Raji (cell line): Measurements from ENCODE around the gene EPB42.

ENCODE experiments used
- POLR2A ChIP-seq: IDR thresholded peaks from 2 replicates; pipeline ENCODE4 v1.6.1; 2011; ENCODE audit warnings: low read depth, low read length, control low read depth; ENCODE audit not compliant: insufficient read depth

The EPB42 gene

DNA sequence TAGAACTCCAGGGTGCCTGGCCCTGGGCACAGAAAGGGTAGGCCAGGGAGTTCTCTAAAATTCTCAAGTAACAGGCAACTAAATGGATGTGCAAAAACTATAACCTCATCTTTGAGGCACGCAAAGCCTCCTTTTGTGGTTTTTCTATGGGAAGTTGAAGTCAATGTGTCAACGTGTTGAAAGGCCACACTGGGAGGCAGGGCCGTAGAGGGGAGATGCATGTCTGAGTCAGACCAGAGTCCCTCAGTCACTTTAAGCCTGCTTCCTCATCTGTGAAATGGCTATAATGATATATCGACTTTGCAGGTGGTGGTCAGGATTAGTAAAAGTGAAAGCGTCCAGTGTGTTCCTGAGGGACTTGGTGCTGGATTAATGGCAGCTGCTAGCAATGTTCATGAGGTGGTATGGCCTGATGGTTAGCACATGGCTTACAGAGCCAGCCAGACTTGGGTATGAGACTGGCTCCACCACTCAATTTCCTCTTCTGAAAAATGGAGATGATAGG lies 28.9 kb upstream of the EPB42 start:
- TF ChIP-seq POLR2A, result no peak

DNA sequence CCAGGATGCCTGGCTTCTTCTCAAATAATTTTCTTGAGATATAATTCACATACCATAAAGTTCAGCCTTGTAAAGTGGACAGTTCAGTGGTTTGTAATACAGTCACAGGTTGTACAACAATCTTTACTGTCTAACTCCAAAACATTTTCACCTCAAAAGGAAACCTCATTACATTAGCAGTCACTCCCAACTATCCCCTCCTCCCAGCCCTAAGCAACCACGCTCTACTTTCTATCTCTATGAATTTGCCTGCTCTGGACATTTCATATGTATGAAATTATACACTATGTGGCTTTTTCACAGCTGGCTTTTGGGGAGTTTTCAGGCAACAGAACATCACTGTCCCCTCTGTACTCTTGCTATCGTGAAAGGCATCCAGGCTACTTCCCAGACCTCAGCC lies 28.4 kb upstream of the EPB42 start:
- no peak for TF ChIP-seq POLR2A

DNA sequence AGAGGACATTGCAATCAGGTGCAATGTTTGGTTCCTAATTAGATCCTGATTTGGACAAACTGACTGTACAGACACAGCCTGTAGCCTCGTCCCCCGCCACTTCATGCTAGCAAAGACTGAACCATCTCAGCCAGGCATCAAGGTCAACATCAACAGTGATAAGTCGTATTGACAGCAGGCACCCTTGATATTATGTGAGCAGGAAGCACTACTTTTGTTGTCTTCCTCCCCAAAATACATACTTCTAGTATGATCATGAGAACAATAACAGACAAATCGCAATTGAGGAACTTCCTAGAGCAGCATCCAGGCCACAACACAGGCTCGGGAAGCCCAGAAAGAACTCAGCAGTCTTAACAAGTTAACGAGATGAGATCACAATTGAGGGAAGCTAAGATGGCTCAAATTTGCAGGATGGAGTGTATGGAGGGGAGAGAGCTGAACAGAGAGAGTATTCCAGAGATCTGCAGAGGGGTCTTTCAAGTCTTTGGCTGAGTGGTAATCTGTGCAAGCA lies 25.5 kb upstream of the EPB42 start:
- no peak for TF ChIP-seq POLR2A

DNA sequence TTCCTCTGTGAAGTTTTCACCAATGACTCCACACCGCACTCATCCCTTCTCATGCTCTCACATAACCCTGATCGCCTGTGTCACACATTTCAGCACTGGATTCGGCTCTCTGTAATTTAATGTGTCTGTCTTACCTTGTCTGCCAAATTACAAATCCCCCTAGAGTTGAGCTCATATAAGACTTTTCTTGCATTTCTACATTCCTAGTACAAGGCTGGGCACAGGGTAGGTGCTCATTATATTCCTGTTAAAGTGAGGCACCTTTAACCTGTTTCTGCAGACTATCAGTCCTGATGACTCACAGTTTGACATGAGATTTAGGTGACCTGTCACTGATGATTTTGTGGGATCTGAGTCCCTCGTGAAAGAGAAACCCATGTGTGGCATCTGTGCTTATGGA lies 23.3 kb upstream of the EPB42 start:
- TF ChIP-seq POLR2A, result no peak

DNA sequence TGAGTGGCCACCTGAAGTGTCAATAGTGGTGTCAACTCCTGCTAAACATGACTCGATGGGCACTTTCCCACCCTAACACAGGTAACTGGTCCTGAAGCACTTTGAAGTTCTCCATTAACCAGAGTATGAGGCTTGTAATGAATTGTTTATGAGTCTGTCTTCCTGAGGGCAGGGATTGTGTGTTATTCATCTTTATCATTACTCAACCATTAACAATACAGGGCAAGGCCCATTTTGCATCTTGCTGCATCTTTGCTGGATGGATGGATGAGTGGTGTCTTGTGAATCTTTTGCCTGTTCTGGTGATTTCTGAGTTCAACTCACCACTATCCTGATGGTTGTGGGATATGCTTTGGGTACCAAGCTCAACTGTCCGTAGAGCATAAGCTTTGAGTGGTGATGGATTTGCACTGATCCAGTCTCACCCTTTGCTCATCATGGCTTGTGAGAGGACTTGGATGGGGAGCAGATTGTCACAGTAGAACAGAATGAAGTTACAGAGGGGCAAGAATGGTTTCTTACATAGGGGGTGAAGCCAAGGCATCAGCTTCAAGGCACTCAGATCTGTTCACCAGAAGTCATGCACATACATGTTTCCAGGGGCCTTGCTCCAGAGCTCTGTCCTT lies 22.3 kb upstream of the EPB42 start:
- TF ChIP-seq POLR2A, result no peak

DNA sequence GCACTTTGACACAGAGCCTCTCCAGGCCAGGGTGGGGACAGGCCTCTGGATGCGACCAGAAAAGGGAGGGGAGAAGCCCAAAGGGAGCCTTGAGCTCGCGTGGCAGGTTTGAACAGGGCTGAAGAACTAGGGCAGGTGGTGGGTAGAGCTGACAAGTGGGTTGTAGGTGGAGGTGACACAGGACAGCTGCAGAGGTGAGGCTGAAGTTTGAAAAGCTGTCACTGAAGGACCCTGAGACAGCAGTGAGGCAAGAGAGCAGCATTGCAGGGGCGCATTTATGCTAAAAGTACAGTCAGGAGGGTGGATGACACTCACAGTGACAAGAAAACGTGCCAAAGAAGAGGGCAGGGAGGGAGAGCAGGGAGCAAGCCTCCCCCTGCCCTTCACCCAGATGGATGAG lies 21.8 kb upstream of the EPB42 start:
- TF ChIP-seq POLR2A, result no peak

DNA sequence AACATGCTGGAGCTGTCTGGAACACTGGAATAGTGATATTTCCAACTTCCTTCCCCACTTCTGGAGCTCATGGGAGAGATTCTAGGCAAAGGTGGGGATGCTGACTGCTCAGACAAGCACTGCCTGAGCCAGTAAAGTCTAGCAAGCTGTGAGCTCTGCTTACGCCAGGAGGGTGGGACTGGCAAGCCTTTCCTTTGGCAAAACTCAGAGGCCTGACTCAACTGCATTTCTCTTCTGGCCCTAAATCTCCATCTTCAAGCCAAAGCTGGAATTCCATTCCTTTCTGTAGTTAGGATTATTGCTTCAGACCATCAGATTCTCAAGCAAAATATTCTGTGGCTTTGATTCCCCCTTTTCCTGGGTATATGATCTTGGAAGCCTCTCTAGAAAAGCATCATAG lies 20.3 kb upstream of the EPB42 start:
- no peak for TF ChIP-seq POLR2A

DNA sequence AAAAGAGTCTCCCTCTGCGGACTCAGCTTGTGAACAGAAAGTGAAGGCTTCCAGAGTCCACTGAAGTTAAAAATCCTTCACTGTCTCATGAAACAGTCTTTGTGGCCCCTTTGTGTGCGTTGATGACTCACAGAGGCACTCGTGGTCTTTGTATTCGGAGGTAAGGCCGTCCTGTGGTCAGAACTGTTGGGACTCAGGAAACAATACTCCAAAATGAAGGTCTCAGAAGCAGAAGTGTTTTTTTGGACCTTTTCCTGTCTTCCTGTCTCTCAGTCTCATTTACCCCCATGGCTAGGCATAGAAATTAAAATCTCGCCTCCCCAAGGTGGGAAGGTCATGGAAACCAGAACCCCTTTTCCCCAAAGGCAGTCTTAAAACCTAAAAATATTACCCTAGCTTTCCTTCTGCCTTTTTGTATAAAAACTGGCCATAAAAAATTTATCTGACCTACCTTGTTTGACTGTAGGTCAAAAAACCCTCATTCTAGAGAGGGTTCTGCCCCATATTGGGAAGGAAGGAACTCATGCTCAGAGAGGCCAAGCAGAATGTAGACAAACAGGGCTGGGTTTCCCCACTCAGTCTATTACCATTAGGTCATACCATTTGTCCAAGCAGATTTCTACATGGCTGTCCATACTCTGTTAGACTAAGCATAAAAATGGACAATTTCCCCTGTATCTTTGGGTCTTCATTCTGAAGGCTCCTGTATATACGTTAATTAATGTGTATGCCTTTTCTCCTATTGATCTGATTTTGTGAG lies 19.1 kb upstream of the EPB42 start:
- TF ChIP-seq POLR2A, result no peak

DNA sequence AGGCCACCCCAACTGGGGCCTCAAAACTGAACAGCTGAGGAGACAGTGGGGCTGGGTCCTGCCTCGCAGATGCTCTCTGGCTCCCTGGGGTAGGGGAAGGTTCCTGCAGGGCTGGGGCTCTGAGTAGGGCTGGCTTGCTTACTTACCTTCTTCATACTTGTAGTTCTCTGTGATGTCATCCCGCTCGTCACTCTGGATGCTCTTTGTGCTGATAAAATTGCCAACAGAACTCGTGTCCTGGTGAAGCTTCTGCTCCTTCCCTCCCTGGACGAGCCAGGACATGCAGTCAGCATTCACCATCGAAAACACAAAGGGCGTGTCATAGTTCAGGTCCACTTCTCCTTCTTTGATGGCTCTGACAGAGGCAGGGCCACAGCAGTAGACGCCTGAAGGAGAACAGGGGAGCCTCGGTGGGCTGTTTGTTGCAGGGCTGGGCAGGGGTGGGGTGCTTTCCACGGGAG lies 17.9 kb upstream of the EPB42 start:
- TF ChIP-seq POLR2A, result no peak

DNA sequence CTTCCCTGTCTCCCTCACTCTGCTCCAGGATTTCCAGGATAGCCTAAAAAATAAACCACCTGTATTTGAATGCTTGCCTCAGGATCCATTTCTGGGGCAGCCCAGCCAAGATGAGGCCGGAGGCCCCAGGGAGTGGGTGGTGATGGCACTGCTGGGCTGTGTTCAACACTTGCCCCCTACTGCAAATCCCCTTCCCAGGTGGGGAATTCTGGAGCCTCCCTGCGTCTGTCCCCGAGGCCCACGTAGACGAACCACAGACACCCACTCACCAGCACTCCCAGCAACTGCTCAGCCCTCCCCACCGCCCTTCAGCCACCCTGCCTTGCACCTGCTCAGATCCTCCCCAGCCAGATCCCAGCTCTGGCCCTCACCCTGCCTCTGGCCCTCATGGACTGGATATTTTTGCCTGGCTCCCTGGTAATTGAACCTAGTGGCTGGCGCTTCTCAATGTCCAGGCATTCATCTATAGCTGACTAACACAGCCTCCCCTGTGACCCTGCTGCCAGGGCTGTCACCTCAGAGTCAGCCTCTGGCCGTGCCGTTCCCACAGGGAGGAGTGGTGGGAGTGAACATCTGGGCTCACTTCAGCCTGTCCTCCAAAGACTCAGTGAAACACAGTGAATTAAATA lies 17.1 kb upstream of the EPB42 start:
- no peak for TF ChIP-seq POLR2A

DNA sequence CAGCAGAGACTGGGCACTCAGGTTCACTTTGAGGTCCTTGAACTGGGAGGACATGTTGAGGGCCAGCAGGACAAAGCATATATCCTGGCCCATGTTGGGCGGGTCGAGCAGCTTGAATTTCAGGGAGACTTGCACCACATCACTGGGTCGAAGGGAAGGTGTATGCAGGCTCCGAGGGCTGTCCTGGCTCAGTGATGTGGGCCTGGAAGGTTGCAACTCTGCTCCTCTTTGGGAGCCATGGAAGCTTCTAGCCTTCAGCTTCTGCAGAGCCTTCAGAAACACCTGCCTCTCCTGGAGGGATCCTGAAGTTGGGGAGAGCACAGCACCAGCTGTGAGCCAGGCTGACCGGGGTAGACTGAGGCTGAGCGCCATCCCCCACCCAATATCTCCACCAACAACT lies 14.7 kb upstream of the EPB42 start:
- no peak for TF ChIP-seq POLR2A

DNA sequence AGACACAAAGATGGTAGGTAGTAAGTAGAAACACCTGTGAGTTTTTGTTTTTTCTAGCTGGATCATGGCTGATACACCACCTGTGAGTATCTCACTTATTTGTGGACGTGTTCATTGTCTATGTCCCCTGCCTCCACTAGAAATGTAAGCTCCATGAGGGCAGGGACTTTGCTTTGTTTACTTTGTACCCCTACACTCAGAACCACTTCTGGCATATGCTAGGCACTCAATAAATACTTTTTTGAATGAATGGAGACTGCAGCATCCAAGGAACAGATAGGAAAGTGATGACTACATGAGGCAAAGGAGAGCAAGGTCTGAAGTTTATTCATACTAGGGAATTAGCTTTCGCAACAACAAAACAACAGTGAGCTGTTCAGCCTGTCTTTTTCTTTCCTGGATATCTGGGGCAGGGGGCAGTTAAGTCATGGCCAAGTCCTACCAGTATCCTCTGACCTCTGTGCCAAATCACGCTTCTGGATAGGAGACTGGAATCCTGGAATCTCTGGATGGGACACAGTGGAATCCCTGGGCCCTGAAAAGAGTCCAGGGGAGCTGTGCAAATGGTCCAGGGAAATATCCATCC lies 11.6 kb upstream of the EPB42 start:
- no peak for TF ChIP-seq POLR2A

DNA sequence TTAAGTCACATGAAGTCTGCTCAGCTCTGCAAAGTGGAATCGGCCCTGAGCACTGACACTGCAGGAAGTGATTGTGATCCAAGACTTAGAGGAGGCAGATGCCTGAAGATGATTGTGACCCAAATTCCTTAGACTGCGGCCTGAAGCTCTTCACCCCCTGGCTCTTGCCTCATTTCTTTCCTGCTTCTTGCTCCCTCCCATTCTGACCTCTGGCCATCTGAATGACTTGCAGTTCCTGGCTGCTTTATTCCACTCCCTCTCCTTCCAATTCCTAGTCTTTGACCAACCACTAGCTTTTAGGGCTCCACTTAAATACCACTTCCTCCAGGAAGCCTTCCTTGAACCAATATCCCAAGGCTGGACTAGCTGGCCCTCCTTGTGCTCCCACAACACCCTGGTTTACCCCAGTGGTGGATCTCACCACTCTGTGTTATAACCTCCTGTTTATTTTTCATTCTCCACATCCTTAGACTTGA lies 9.9 kb upstream of the EPB42 start:
- TF ChIP-seq POLR2A, result no peak

DNA sequence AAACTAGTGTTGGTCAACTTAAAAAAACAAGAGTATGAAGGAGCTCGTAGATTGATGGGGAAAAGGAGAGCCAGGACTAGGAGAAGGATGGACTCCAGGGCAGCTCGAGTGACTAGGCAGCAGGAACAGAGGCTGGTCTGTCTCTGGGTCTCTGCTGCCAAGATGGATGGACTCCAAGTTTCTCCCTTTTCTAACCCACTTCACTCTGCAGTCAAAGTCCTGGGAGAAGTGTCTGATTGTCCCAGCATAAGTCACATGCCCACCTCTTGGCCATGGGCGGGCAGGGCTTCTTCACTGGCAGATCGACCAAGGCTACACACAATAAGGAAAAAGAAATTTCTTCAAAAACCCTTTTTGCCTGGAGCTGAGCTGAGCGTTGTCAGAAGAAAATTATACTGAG lies 9.2 kb upstream of the EPB42 start:
- TF ChIP-seq POLR2A, result no peak
